GM18868 (cell line): ENCODE measurements around the gene AKAP6.

Source experiments
- ATAC-seq: cut with Tn5 transposase; IDR thresholded peaks from one replicate; pipeline ENCODE4 v1.9.1; 2021; ENCODE audit warnings: mild to moderate bottlenecking, moderate library complexity; ENCODE audit not compliant: unreplicated experiment

AKAP6 gene

DNA sequence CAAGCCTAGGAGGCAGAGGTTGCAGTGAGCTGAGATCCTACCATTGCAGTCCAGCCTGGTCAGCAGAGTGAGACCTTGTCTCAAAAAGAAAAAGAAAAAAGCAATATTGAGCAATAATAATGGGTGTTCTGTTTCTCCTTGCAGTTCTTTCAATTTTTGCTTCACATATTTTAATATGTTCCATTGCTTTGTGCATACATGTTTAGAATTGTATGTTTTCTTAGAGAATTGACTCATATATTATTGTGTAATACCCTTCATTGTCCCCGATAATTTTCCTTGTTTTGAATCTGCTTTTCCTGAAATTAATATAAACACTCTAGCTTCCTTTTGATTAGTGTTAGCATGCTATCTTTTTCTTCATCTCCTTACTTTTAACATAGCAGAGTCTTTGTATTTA is 471.2 kb downstream of the AKAP6 start:
- no peak for ATAC-seq

DNA sequence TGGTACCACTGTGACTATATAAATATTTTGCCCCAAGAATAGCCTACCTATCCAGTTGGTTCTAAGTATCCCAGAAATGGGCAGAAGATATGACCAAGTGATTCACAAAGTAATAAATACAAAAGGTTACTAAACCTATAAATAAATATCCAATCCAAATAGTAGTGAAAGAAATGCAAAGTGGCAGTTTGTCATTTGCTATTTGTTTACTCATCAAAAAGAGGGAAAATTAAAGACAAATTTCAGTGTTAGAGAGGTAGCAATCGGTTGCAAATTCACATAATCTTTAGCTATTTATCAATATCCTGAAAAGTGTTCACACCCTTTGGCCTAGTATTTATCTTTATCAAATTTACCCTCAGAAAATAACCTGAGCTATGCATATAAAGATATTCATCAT is 473.2 kb downstream of the AKAP6 start:
- ATAC-seq: no peak

DNA sequence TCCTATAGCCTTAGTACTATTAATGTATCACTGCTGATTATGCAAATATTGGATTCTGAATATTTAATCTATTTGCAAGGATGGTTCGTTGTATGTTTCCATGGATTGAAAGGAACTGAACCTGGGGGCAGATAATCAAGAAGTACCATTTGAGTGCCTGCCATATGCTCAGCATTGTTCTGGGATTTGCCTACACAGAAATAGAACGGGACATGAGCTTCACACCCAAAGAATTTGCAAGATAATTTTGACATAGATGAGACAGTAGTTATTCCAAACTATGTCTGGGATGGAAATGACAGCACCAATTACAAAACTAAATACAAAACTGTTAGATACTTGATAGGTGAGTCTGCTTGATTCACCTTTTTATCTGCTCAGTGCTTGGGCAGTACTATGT is 476.9 kb downstream of the AKAP6 start:
- no peak for ATAC-seq

DNA sequence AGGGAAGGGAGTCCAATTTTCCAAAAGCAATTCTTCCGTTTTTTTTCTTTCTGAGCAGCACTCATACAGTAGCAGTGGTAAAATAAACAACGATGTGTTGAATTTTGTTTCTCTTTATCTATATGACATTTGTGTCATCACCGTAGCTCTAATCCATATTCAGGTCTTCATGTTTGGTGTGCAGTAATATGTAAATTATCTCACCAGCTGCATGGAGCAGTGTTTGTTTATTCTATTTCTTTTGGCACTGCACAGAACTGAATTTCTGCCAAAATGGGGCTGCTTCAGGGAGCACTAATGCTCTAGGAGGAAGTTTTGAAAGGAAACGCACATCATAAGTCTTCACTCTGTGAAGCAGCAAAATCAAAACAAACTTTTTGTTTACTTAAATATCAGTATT is 479.5 kb downstream of the AKAP6 start:
- ATAC-seq: no peak

DNA sequence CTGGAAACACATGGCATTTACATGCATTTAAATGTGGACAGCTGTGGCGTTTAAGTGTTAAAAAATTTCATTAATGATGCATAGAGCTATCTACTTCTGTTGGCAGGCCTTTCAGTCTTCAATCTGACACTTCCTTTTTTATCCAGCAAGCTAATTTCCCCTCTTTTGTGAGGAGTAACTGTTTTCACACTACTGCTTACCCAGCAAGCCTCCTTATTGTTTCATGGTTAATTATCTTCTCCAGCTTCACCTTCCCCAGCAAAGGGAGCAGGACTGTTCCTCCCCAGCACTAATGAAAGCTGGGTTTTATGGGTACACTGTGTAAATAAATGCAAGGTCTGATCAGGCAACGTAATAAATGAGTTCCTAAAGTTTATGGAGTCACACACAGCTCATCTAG is 480.2 kb downstream of the AKAP6 start:
- no peak for ATAC-seq

DNA sequence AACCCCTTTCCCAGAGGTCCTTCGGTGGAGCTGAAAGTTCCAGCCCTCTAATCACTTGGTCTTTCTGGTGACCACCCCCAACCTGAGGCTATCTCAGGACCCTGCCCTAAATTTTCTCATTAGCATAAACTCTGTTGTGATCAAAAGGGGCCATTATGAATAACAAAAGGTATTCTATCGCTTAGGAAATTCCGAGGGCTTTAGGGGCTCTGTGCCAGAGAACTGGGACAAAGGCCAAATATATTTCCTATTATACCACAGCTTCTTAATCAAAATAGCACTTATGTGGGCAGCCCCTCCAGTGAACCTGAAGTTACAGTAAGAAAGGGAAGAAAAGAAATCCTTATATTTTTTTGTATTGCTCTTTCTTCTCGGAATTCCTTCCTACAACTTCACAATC is 484.3 kb downstream of the AKAP6 start:
- no peak for ATAC-seq

DNA sequence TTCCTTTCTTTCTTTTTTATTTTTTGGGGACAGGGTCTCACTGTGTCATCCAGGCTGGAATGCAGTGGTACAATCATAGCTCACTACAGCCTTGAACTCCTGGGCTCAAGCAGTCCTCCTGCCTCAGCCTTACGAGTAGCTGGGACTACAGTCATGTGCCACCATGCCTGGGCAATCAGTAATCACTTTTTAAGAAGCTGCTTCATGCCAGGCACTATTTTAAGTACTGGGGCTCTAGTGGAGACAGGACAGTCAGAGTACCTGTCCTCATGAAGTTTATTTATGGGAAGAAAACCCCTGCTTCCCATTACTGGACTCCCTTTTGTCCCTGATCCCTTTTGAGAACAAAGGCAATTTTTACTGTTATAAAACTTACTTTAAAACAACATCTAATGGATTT is 485.6 kb downstream of the AKAP6 start:
- no peak for ATAC-seq

DNA sequence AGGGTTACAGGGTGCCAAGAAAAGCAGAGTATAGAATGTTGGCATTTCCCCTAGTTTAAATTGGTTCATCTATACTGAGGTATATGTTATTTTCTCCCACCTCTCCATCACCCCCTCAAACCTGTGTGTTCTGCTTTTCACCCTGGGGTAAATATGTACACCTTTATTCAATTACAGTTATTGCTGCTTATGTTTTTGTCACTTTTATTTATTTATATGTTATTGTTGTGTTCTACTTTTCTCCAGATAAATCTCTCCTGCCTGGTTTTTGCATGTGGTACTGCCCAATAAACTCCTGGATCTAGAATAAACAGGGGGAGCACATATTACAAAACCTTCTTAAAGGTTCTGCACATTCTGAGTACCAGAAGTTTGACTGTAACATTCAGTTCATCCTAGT is 487.5 kb downstream of the AKAP6 start:
- no peak for ATAC-seq

DNA sequence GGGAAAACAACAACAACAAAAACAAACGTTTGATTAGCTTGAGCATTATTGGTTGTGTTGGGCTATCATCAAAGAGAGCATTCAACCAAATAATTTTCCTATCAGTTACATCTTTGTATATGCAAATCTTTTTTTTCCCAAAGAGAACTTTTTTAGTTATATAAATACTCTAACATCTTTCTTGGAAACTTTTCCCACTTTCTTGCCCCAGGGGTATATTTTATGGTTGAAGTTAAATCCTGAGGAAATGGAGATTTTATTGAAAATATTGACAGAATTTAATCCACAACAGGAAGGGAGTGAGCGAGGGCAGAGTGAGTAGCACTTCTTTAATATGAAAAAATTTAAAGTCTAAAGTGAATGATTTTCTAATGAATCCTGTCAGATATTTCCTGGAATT is 488.7 kb downstream of the AKAP6 start:
- ATAC-seq: no peak

DNA sequence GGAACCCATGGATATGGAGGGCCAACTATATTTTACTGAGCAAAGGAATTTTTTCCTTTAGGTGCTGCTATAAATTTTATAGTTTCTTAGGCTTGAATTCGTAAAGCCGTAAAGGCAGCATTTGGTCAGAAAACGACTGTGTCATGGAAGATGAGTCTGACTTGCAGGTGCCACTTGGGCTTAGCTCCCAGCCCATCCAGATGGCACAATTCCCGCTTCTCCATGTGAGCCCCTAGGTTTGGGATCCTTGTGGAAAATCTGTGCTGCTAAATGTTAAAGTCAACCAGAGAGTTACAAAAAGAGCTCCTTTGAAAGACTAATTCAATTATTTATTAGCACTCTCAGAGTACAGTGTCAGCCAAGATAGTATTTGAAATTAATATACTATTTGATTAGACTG is 489.5 kb downstream of the AKAP6 start:
- no peak for ATAC-seq

DNA sequence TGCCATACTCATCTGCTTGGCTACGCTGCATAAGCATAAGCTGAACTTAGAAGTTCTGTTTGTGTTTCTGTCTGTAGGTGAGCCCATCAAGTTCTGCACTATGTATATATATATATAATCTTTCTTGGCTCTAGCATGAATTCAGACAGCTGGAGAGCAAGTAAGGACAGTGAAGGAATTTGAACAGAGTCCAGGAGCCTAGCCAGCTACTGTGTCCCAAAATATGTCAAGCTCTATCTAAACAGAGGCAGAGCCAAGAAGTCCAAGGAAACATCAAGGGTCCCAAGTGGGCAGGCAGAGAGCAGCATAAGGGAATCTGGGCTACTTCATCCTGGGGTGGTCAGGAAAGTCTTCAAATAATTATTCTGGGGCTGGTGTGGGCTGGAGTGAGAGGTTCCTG is 491.1 kb downstream of the AKAP6 start:
- no peak for ATAC-seq

DNA sequence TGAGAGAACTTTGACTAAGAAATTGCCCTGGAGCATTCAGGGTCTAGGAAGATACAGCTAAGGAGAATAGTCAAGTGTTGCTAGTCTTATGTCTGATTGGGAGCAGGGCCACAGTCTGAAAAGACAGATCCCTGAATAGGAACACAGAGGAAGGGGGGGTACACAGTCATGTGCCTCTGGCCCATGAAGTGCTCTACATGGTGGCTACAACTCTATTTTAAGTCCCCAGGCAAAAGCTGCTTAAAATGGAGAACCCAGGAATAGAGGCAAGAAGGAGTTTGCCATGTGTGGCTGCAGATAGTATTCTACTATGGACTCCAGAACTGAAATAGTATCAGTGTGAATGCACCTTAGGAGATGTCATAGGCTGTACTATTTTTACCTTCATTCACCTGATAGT is 491.6 kb downstream of the AKAP6 start:
- ATAC-seq: no peak

DNA sequence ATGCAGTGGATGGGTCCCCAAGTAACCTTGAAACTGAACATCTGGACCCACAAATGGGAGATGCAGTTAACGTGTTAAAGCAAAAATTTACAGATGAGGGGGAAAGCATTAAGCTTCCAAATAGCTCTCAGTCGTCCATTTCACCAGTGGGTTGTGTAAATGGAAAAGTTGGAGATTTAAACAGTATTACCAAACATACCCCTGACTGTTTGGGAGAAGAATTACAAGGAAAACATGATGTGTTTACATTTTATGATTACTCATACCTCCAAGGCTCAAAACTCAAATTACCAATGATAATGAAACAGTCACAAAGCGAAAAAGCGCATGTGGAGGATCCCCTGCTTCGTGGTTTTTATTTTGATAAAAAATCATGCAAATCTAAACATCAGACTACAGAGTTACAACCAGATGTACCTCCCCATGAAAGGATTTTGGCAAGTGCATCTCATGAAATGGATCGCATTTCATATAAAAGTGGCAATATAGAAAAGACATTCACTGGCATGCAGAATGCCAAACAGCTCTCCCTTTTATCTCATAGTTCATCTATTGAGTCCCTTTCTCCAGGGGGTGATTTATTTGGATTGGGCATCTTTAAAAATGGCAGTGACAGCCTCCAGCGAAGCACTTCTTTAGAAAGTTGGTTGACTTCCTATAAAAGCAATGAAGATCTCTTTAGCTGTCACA is 493.0 kb downstream of the AKAP6 start:
- no peak for ATAC-seq

DNA sequence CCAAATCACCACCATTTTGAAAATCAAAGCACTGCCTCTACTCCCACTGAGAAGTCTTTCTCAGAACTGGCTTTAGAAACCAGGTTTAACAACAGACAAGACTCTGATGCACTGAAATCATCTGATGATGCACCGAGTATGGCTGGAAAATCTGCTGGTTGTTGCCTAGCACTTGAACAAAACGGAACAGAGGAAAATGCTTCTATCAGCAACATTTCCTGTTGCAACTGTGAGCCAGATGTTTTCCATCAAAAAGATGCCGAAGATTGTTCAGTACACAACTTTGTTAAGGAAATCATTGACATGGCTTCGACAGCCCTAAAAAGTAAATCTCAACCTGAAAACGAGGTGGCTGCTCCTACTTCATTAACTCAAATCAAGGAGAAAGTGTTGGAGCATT is 494.6 kb downstream of the AKAP6 start:
- ATAC-seq: no peak

DNA sequence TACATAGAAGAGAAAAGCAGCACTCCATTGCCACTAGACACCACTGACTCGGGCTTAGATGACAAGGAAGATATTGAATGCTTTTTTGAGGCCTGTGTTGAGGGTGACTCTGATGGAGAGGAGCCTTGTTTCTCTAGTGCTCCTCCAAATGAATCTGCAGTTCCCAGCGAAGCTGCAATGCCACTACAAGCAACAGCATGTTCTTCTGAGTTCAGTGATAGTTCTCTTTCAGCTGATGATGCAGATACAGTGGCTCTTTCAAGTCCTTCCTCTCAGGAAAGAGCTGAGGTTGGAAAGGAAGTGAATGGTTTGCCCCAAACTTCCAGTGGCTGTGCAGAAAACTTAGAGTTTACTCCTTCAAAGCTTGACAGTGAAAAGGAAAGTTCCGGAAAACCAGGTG is 495.1 kb downstream of the AKAP6 start:
- ATAC-seq: no peak

DNA sequence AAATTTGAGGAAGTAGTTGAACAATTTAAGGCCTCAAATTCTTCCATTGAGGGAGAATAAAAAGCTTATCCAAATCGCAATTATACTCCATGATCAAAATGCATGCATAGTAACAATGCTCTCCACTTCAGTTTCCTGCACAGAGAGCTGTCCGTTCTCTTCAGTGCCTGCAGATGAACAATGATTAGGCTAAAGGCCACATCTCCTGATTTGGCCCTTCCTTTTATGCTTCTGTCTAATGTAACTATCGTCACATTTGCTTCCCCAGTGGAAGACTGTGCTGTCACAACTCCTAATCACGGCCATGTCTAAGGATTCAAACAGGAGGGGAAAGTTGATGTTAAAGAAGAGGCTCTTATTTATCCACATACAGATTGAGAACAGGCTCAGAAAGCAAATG is 496.0 kb downstream of the AKAP6 start:
- ATAC-seq: no peak

DNA sequence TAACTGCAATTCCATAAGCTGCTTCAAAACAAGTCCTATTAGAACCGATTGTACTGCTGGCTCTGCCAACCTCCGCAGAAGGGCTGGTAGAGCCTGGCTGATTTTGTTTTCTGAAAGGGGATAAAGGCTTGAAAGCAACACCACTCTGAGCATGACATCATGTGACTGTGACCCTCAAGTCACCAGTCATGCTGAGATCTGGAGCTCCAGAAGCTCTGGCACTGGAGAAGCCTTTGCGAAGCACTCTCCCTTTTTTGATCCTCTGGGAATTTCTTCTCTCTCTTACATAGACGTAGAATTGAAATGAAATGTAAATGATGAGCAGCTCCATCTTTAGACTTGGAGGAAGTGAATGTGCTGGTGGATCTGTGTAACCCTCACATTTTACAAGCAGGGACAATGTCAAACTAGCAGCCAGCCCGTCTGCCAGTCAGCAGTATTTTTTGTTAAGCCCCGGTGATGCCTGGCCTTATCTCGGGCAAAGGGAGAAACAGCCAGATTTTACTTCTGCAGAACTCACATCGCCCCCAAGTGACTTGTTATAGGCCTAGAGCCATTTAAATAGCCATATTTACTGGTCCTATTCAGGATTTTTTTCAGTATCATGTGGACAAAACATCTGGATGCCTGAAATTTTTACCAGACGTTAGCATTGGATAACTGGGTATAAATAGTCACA is 497.4 kb downstream of the AKAP6 start:
- no peak for ATAC-seq

DNA sequence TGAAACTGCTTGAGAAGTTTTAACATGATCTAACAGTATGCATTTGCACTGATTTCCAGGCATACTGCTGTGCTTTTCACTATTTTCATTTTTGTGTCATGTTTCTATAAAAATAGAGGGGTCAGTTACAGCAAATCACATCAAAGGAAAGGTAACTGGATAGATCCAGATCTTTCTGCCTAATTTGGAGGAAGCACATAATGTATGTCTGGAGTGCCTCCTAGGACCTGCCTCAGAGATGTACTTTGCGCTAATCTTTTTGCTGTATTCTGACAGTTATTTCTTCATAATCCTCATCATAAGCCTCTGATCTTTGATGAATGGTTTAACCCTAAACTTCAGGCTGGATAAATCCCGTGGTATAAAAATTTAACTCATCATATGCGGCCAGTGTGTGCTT is 498.4 kb downstream of the AKAP6 start:
- no peak for ATAC-seq

DNA sequence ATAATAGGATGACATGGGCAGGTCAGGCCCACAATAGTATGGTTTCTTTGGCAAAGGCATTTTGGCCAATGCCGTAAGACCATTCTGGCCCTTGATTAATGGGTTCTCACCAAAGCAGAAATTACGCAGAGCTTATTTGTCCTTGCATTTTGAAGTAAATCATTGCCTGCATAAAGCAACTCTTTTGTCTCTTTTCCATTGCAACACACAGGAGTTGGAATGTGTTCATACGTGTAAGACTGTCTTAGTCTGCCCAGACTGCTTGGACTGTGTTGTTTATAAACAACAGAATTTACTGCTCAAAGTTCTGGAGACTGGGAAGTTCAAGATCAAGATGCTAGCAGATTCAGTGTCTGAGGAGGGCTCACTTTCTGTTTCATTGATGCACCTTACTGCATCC is 506.8 kb downstream of the AKAP6 start:
- ATAC-seq: no peak

DNA sequence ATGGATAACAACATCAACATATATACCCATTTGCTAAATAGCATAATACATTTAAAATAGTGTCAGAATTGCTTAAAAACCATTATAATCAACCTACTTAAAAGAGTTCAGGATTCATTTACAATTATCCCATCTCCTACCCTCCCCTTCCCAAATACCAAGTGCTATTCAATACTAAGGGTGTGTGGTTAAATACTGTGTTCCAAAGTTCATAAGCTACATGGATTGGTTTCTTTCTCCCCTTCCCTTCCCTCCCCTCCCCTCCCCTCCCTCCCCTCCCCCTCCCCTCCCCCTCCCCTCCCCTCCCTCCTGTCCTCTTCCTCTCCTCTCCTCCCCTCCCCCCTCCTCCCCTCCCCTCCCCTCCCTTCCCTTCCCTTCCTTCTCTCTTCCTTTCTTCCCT is 512.6 kb downstream of the AKAP6 start:
- no peak for ATAC-seq

DNA sequence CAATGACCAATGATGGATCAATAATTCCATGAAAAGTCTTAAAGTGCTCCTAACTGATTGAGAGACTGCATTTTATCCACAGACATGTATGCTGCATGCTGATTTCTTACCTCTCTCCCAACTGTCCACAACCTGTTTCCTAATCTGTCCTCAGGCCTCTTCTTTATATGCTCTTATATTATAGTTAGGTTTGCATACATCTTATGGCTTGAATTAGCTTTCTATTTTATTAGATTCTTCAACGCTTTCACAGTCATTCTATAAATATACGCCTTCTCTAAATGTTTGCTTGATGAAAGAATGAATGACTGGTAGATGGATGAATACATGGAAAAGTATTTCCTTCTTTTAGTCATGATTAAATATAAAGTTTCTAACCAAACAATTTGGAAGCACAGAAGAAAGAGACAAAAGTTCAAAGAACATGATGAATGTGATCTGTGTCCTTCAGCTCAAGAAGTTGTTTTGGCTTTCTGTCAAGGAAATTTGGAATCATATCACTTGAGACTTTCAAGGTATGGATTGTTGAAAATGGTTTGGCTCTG is 517.8 kb downstream of the AKAP6 start:
- no peak for ATAC-seq

DNA sequence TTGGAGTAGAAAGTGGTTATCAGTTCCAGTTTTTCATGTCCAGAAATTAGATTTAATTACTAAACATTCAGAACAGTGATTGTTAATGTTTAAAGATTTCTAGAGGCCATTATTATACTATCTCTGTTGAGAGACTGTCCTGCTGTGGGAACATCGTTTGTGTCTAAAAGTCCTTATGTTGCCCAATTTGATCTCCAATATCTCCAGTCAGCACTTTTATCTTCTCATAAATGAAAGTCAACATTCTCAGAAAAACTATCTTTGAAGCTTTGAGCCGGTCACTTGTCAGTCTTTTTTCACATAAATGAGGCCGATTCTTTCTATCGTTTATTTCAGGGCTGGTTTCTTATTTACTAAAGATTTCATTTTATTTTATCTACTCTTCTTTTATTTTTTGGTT is 518.8 kb downstream of the AKAP6 start:
- no peak for ATAC-seq
